Measurements from ENCODE around the gene BARX2. TPM values are rescaled to one million over a fixed set of nuclear protein-coding genes. Genes with fewer than 3 reads are reported as not detected.

Gene BARX2
- total RNA-seq, 1 experiment from 2014 or later: 0.47 TPM

DNA sequence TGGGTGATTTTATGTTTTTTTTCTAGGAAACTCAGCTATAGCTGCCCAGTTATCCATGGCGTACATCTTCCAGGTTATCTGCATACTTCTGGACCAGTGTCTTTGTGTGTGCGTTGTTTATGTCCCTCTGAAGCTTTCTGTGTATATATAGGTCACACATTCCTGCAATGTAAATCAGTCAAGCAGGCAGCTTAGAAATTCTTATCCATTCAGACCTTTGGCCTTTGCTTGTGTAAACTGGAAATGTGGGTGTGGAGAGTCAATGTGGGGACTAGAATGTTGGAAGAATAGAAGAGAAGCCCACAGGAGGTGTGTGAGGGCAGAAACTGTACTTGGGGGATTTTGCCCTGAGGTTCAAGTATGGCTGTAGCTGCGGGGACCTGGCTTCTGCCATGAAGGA is 51.7 kb downstream of the BARX2 start:
- Histone ChIP-seq H3K4me1 (ENCODE audit: insufficient read depth, low read length) (no peaks in the 10 kb centered on the region), H3K4me3 (ENCODE audit: low read length) (no peak overlapping the region), H3K36me3 (ENCODE audit: low read depth, low read length) (no peaks in the 10 kb centered on the region), H3K4me2 (ENCODE audit: low read length) (no peak overlapping the region), H3K9me3 (ENCODE audit: low read length) (no peaks in the 10 kb centered on the region), H2AFZ (ENCODE audit: low read length) (no peak overlapping the region), H3F3A (ENCODE audit: low read length, unreplicated experiment) (no peaks in the 10 kb centered on the region), H4K20me1 (ENCODE audit: low read length) (no peaks in the 10 kb centered on the region), H3K27me3 (ENCODE audit: low read length) (peaks cover 54% of the 10 kb centered on the region), H3K9ac (ENCODE audit: low read length) (no peak overlapping the region), H3K27ac (ENCODE audit: low read length) (no peak overlapping the region), H3K9me2 (replicated peaks; ENCODE audit: low read length) (no peaks in the 10 kb centered on the region), H3K79me2 (ENCODE audit: low read length) (no peaks in the 10 kb centered on the region)
- ChIA-PET POLR2A (ENCODE audit: unreplicated experiment) (no interaction called here), CTCF (no interaction called here)
- DNase-seq: no peak
- intact Hi-C loops (cut with micrococcal nuclease): no loop called here
- BruUV-seq (replicated peaks): no TSS peak
- TF ChIP-seq EZH2 (IDR thresholded peaks at IDR 0.05; ENCODE audit: low read length, unreplicated experiment) (no peak), EZH2phosphoT487 (IDR thresholded peaks at IDR 0.05; ENCODE audit: borderline replicate concordance, low read length) (no peak)
- TF ChIP-seq, protein P1, sequence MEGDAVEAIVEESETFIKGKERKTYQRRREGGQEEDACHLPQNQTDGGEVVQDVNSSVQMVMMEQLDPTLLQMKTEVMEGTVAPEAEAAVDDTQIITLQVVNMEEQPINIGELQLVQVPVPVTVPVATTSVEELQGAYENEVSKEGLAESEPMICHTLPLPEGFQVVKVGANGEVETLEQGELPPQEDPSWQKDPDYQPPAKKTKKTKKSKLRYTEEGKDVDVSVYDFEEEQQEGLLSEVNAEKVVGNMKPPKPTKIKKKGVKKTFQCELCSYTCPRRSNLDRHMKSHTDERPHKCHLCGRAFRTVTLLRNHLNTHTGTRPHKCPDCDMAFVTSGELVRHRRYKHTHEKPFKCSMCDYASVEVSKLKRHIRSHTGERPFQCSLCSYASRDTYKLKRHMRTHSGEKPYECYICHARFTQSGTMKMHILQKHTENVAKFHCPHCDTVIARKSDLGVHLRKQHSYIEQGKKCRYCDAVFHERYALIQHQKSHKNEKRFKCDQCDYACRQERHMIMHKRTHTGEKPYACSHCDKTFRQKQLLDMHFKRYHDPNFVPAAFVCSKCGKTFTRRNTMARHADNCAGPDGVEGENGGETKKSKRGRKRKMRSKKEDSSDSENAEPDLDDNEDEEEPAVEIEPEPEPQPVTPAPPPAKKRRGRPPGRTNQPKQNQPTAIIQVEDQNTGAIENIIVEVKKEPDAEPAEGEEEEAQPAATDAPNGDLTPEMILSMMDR (conservative IDR thresholded peaks at IDR 0.05; ENCODE audit: low read depth, low read length): no peak
- ATAC-seq: no peak

DNA sequence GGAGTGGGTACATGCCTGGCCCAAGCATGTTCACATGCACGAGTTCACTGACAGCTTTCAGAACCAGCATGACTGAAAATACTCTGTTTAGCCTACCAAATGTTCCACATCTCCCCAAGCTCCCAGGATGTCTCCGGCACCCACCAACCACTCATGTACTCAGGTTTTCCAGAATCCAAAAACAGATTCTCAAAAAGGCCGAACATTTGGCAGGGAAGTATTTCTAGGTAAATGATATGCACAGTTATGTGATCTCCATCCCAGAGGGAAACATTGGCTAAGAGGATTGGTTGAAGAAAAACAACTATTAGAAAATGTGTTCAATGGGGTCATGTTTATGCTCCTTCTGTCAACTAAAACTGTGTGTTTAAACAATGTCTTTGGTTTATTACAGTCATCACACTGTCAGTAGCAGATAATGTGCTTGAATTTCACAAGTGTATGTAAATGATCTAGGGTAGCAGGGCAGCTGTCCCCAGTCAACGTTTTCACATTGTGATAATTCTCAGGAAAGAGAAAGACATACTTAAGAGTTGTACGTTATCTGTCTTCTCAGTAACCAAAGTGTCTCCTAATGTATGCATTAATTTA is 52.3 kb downstream of the BARX2 start:
- BruUV-seq (replicated peaks): no TSS peak
- Histone ChIP-seq H3K27ac (ENCODE audit: low read length) (no peak overlapping the region), H3K4me2 (ENCODE audit: low read length) (no peak overlapping the region), H3K27me3 (ENCODE audit: low read length) (peaks cover 49% of the 10 kb centered on the region), H3K36me3 (ENCODE audit: low read depth, low read length) (no peaks in the 10 kb centered on the region), H3F3A (ENCODE audit: low read length, unreplicated experiment) (no peaks in the 10 kb centered on the region), H2AFZ (ENCODE audit: low read length) (no peak overlapping the region), H3K4me1 (ENCODE audit: insufficient read depth, low read length) (no peaks in the 10 kb centered on the region), H3K79me2 (ENCODE audit: low read length) (no peaks in the 10 kb centered on the region), H3K9me3 (ENCODE audit: low read length) (no peaks in the 10 kb centered on the region), H3K4me3 (ENCODE audit: low read length) (no peak overlapping the region), H3K9me2 (replicated peaks; ENCODE audit: low read length) (no peaks in the 10 kb centered on the region), H3K9ac (ENCODE audit: low read length) (no peak overlapping the region), H4K20me1 (ENCODE audit: low read length) (no peaks in the 10 kb centered on the region)
- CTCF ChIA-PET: no interaction called here
- no peak for ATAC-seq
- POLR2A ChIA-PET (ENCODE audit: unreplicated experiment): no interaction called here
- no peak for DNase-seq
- TF ChIP-seq, protein P1 (conservative IDR thresholded peaks at IDR 0.05; ENCODE audit: low read depth, low read length): no peak
- TF ChIP-seq EZH2 (IDR thresholded peaks at IDR 0.05; ENCODE audit: low read length, unreplicated experiment) (no peak), EZH2phosphoT487 (IDR thresholded peaks at IDR 0.05; ENCODE audit: borderline replicate concordance, low read length) (no peak)
- intact Hi-C loops (cut with micrococcal nuclease): no loop called here

DNA sequence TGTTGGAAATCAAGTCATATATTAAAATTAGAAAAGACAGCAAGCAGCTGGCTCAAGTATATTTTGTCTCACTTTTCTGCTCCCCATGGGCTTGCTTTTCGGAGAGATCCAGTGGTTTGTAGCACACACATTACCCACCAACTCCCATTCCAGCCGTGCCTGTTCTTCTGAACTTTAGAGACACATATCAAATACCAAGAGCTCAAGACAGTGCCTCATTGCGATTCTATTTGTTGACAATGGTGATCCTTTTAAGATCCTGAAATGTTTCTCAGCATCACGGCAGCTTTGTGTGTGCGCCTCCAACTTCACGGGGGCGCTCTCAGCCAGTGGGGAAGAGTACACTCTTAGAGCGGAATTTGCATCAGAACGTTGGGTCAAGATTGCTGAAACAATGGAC is 52.9 kb downstream of the BARX2 start:
- POLR2A ChIA-PET (ENCODE audit: unreplicated experiment): no interaction called here
- Histone ChIP-seq H3K27me3 (ENCODE audit: low read length) (peaks cover 44% of the 10 kb centered on the region), H3K9ac (ENCODE audit: low read length) (no peak overlapping the region), H3K4me2 (ENCODE audit: low read length) (no peak overlapping the region), H3K4me3 (ENCODE audit: low read length) (no peak overlapping the region), H3K36me3 (ENCODE audit: low read depth, low read length) (no peaks in the 10 kb centered on the region), H3F3A (ENCODE audit: low read length, unreplicated experiment) (no peaks in the 10 kb centered on the region), H3K9me2 (replicated peaks; ENCODE audit: low read length) (no peaks in the 10 kb centered on the region), H3K9me3 (ENCODE audit: low read length) (no peaks in the 10 kb centered on the region), H3K79me2 (ENCODE audit: low read length) (no peaks in the 10 kb centered on the region), H2AFZ (ENCODE audit: low read length) (no peak overlapping the region), H3K27ac (ENCODE audit: low read length) (no peak overlapping the region), H3K4me1 (ENCODE audit: insufficient read depth, low read length) (no peaks in the 10 kb centered on the region), H4K20me1 (ENCODE audit: low read length) (no peaks in the 10 kb centered on the region)
- no peak for ATAC-seq
- CTCF ChIA-PET: no interaction called here
- TF ChIP-seq EZH2phosphoT487 (IDR thresholded peaks at IDR 0.05; ENCODE audit: borderline replicate concordance, low read length) (no peak), EZH2 (IDR thresholded peaks at IDR 0.05; ENCODE audit: low read length, unreplicated experiment) (no peak)
- TF ChIP-seq, protein P1 (conservative IDR thresholded peaks at IDR 0.05; ENCODE audit: low read depth, low read length): no peak
- DNase-seq: no peak
- intact Hi-C loops (cut with micrococcal nuclease): no loop called here
- no TSS peak for BruUV-seq (replicated peaks)

All from PC-3 (cell line).